Neuronal stem cell (in vitro differentiated cells): Measurements from ENCODE around the gene PIGL.
"Not testable (repeated sequence)": the region's sequence is repeated elsewhere in the genome, so short reads cannot be mapped to it uniquely, and the experiment has no call there.

ENCODE experiments used
- DNase-seq: peaks from one replicate; pipeline ENCODE4 v3.0.0-alpha.2; 2013; ENCODE audit warnings: low spot score
- H2AFZ ChIP-seq: one replicate; pipeline ENCODE4 v1.6.1; 2013; ENCODE audit warnings: mild to moderate bottlenecking, low read length, inconsistent platforms
- H2AK5ac ChIP-seq: 2 replicates; pipeline ENCODE4 v1.6.1; 2013; ENCODE audit warnings: low read depth, mild to moderate bottlenecking, inconsistent platforms, low read length, moderate library complexity, mixed read lengths
- H2BK120ac ChIP-seq: 2 replicates; pipeline ENCODE4 v1.6.1; 2013; ENCODE audit warnings: low read depth, mild to moderate bottlenecking, inconsistent platforms, low read length, moderate library complexity, mixed read lengths
- H2BK12ac ChIP-seq: one replicate; pipeline ENCODE4 v1.6.1; 2013; ENCODE audit warnings: low read length, inconsistent platforms
- H2BK15ac ChIP-seq: 2 replicates; pipeline ENCODE4 v1.6.1; 2013; ENCODE audit warnings: mild to moderate bottlenecking, low read length, inconsistent platforms, mixed read lengths
- H2BK5ac ChIP-seq: one replicate; pipeline ENCODE4 v1.6.1; 2013; ENCODE audit warnings: inconsistent platforms, mild to moderate bottlenecking, low read length, moderate library complexity
- H3K14ac ChIP-seq: one replicate; pipeline ENCODE4 v1.6.1; 2013; ENCODE audit warnings: low read length, inconsistent platforms
- H3K18ac ChIP-seq: 2 replicates; pipeline ENCODE4 v1.6.1; 2013; ENCODE audit warnings: low read length, inconsistent platforms
- H3K23ac ChIP-seq: 2 replicates; pipeline ENCODE4 v1.6.1; 2013; ENCODE audit warnings: low read depth, mild to moderate bottlenecking, mixed read lengths, low read length, inconsistent platforms; ENCODE audit not compliant: poor library complexity
- H3K27ac ChIP-seq: replicated peaks from 3 replicates; pipeline ENCODE4 v1.5.1; 2013; ENCODE audit warnings: low read length, inconsistent platforms
- H3K27me3 ChIP-seq, 3 experiments: 2 replicates each; pipeline ENCODE4 v1.6.1; 2013; ENCODE audit warnings: low read length in 3 of 3, mild to moderate bottlenecking in 2 of 3, inconsistent platforms in 1 of 3, low read depth in 1 of 3, mixed read lengths in 1 of 3, moderate library complexity in 1 of 3; ENCODE audit not compliant: control insufficient read depth in 3 of 3, insufficient read depth in 3 of 3
- H3K36me3 ChIP-seq, 2 donors: replicated peaks in 1 of 2; 2 replicates each; pipeline ENCODE4 v1.6.1; 2013; ENCODE audit warnings: low read length in 2 of 2; ENCODE audit not compliant: control insufficient read depth in 2 of 2, insufficient read depth in 2 of 2
- H3K4ac ChIP-seq: 2 replicates; pipeline ENCODE4 v1.6.1; 2013; ENCODE audit warnings: inconsistent platforms, mild to moderate bottlenecking, low read length, moderate library complexity
- H3K4me1 ChIP-seq, 2 donors: 1 replicate in 1 of 2; 2 replicates in 1 of 2; pipeline ENCODE4 v1.6.1; 2013; ENCODE audit warnings: low read length in 2 of 2, low read depth in 1 of 2; ENCODE audit not compliant: control insufficient read depth in 2 of 2, insufficient read depth in 1 of 2
- H3K4me2 ChIP-seq: one replicate; pipeline ENCODE4 v1.6.1; 2013; ENCODE audit warnings: mild to moderate bottlenecking, low read length, inconsistent platforms; ENCODE audit not compliant: insufficient read depth, poor library complexity, severe bottlenecking
- H3K4me3 ChIP-seq, 2 donors: 2 replicates each; pipeline ENCODE4 v1.5.1; 2013; ENCODE audit warnings: low read length in 2 of 2, mild to moderate bottlenecking in 2 of 2, inconsistent platforms in 1 of 2, moderate library complexity in 1 of 2
- H3K79me1 ChIP-seq: one replicate; pipeline ENCODE4 v1.6.1; 2013; ENCODE audit warnings: low read depth, mild to moderate bottlenecking, inconsistent platforms, low read length, moderate library complexity
- H3K9ac ChIP-seq: one replicate; pipeline ENCODE4 v1.6.1; 2013; ENCODE audit warnings: mild to moderate bottlenecking, low read depth, low read length, inconsistent platforms; ENCODE audit not compliant: poor library complexity
- H3K9me3 ChIP-seq, 2 donors: replicated peaks in 1 of 2; 2 replicates each; pipeline versions ENCODE3 to v1.6.1; 2013; ENCODE audit warnings: low read length in 2 of 2, mild to moderate bottlenecking in 2 of 2, inconsistent platforms in 1 of 2, low read depth in 1 of 2, mixed read lengths in 1 of 2, moderate library complexity in 1 of 2; ENCODE audit not compliant: control insufficient read depth in 2 of 2, insufficient read depth in 1 of 2
- H4K8ac ChIP-seq: one replicate; pipeline ENCODE4 v1.6.1; 2013; ENCODE audit warnings: low read depth, mild to moderate bottlenecking, inconsistent platforms, low read length, moderate library complexity
- H4K91ac ChIP-seq: one replicate; pipeline ENCODE4 v1.6.1; 2013; ENCODE audit warnings: low read length, low read depth, mild to moderate bottlenecking, inconsistent platforms; ENCODE audit not compliant: poor library complexity
- WGBS, 2 donors: extraction: QIAGEN DNeasy Blood & Tissue Kit; methylation state at CpG; one replicate each; pipeline ENCODE4 v1.1.7; 2013; ENCODE audit warnings: missing lambda C conversion rate in 2 of 2, mixed read lengths in 1 of 2; ENCODE audit not compliant: insufficient read length in 2 of 2, insufficient replicate concordance in 1 of 2; ENCODE audit errors: extremely low coverage in 2 of 2; 5-methylcytosine and 5-hydroxymethylcytosine counted together

The PIGL gene

GRCh38 chr17:16288860-16289571, 72.0 kb downstream of the PIGL start:
- Histone ChIP-seq H4K91ac (no peak overlapping the region), H2BK5ac (no peak overlapping the region), H3K4me3 (no peak overlapping the region), H3K14ac (no peak overlapping the region), H3K36me3 (no peaks in the 10 kb centered on the region), H3K27ac (no peak overlapping the region), H3K4me1 (peaks cover 11 to 23% of the 10 kb centered on the region in 2 donors), H3K23ac (no peak overlapping the region), H3K4me2 (no peak overlapping the region), H3K79me1 (no peaks in the 10 kb centered on the region), H3K9ac (no peak overlapping the region), H3K27me3 (no peaks in the 10 kb centered on the region), H2BK120ac (no peak overlapping the region), H2BK12ac (no peak overlapping the region), H2BK15ac (no peak overlapping the region), H4K8ac (no peak overlapping the region), H3K18ac (no peak overlapping the region), H3K4ac (no peak overlapping the region), H3K9me3 (no peaks in the 10 kb centered on the region), H2AK5ac (no peak overlapping the region), H2AFZ (no peak overlapping the region)
- WGBS, 2 donors: no CpG with 5 or more reads among the region's 5 CpGs
- DNase-seq: no peak

DNA sequence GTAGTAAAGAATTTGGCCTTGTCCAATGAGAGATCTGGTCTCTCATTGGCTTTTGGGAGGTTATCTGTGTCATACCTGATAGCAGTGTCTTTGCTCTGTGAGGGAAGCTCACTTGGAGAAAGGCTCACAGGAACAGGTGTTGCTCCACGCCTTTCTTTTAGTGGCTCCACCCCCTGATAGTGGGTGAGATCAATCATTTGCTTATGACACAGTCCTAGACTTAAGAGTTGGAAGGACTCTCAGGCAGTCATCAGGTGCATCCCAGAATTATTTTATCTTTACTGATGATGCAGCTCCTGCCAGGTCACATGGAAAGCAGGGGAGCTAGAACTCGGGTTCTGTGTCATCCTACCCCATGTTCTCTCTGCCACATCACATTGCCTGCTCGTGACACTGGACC, 76.9 kb downstream of the PIGL start:
- Histone ChIP-seq H3K4ac (no peak overlapping the region), H2BK120ac (no peak overlapping the region), H3K9me3 (no peaks in the 10 kb centered on the region), H4K91ac (no peak overlapping the region), H3K36me3 (peaks cover 0 to 1% of the 10 kb centered on the region in 2 donors), H2AFZ (no peak overlapping the region), H3K4me3 (no peak overlapping the region), H3K9ac (no peak overlapping the region), H3K27ac (no peak overlapping the region), H3K4me2 (no peak overlapping the region), H3K4me1 (peaks cover 0 to 7% of the 10 kb centered on the region in 2 donors), H4K8ac (no peak overlapping the region), H3K14ac (no peak overlapping the region), H3K23ac (no peak overlapping the region), H2BK15ac (no peak overlapping the region), H3K79me1 (no peaks in the 10 kb centered on the region), H3K27me3 (no peaks in the 10 kb centered on the region), H2AK5ac (no peak overlapping the region), H2BK5ac (no peak overlapping the region), H2BK12ac (no peak overlapping the region), H3K18ac (no peak overlapping the region)
- WGBS, 2 donors: no CpG with 5 or more reads among the region's 3 CpGs
- DNase-seq: no peak

DNA sequence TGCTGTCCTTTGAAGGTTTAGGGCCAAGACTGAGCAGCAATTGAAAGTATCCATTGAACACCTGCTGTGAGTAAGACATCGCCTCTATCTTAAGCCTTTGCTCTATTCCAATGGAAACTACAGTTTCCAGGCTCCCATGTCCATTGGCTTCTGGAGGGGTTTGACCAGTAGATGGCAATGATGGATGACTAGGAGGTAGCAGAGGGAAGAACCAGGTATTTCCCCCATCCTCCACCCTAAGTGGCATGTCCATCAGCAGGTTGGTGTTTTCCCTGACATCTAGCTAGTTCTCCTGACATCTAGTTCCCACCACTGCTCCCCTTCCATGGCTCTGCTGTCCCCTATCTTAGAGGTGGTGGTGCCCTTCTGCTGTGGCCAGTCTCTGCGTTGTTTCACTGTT, 77.5 kb downstream of the PIGL start:
- H3K4me2 ChIP-seq: no peak overlapping the region
- no peak overlapping the region for H2BK5ac ChIP-seq
- no peak overlapping the region for H3K4me3 ChIP-seq
- no peaks in the 10 kb centered on the region for H3K27me3 ChIP-seq
- no CpG with 5 or more reads among the region's 2 CpGs for WGBS, 2 donors
- no peak for DNase-seq
- peaks cover 1 to 2% of the 10 kb centered on the region in 2 donors for H3K36me3 ChIP-seq
- no peak overlapping the region for H3K4ac ChIP-seq
- H2BK15ac ChIP-seq: no peak overlapping the region
- peaks cover 0 to 7% of the 10 kb centered on the region in 2 donors for H3K4me1 ChIP-seq
- H2AFZ ChIP-seq: no peak overlapping the region
- no peak overlapping the region for H3K18ac ChIP-seq
- no peak overlapping the region for H3K23ac ChIP-seq
- H3K9me3 ChIP-seq: no peaks in the 10 kb centered on the region
- H2BK12ac ChIP-seq: no peak overlapping the region
- H2BK120ac ChIP-seq: no peak overlapping the region
- H4K8ac ChIP-seq: no peak overlapping the region
- H3K14ac ChIP-seq: no peak overlapping the region
- H3K79me1 ChIP-seq: no peaks in the 10 kb centered on the region
- no peak overlapping the region for H3K9ac ChIP-seq
- no peak overlapping the region for H4K91ac ChIP-seq
- H3K27ac ChIP-seq: no peak overlapping the region
- H2AK5ac ChIP-seq: no peak overlapping the region

DNA sequence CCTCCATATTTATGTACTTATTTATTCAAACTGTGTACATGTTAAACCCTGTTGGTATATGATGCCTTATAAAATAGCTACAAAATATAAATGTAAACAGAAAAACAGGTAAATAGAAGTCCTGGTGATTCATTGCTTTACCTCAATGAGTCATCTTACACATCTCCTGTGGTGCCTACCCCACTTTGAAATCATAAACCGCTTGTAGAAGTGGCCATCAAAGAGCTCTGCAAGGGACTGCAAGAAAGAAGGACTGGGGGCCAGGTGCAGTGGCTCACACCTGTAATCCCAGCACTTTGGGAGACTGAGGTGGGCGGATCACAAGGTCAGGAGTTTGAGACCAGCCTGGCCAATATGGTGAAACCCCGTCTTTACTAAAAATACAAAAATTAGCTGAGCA, 79.1 kb downstream of the PIGL start:
- not testable (repeated sequence) for H3K27ac ChIP-seq, H3K23ac ChIP-seq, H3K9me3 ChIP-seq, H3K4me1 ChIP-seq, H4K91ac ChIP-seq, H3K14ac ChIP-seq, H2BK12ac ChIP-seq, H2BK15ac ChIP-seq, H3K4me3 ChIP-seq, H2AFZ ChIP-seq, H3K4ac ChIP-seq, H3K9ac ChIP-seq, DNase-seq, H3K27me3 ChIP-seq, H3K4me2 ChIP-seq, H2BK120ac ChIP-seq, H2BK5ac ChIP-seq, H3K79me1 ChIP-seq, H4K8ac ChIP-seq, H3K18ac ChIP-seq, H2AK5ac ChIP-seq
- H3K36me3 ChIP-seq: peaks cover 1 to 12% of the 10 kb centered on the region in 2 donors
- no CpG with 5 or more reads among the region's 3 CpGs for WGBS, 2 donors
